Measurements from ENCODE around the gene SLC7A4. TPM values are rescaled to one million over a fixed set of nuclear protein-coding genes. Genes with fewer than 3 reads are reported as not detected.
"Not testable (repeated sequence)": the region's sequence is repeated elsewhere in the genome, so short reads cannot be mapped to it uniquely, and the experiment has no call there.

Gene SLC7A4
- total RNA-seq, 1 donor from 2014 or later, result not detected

DNA sequence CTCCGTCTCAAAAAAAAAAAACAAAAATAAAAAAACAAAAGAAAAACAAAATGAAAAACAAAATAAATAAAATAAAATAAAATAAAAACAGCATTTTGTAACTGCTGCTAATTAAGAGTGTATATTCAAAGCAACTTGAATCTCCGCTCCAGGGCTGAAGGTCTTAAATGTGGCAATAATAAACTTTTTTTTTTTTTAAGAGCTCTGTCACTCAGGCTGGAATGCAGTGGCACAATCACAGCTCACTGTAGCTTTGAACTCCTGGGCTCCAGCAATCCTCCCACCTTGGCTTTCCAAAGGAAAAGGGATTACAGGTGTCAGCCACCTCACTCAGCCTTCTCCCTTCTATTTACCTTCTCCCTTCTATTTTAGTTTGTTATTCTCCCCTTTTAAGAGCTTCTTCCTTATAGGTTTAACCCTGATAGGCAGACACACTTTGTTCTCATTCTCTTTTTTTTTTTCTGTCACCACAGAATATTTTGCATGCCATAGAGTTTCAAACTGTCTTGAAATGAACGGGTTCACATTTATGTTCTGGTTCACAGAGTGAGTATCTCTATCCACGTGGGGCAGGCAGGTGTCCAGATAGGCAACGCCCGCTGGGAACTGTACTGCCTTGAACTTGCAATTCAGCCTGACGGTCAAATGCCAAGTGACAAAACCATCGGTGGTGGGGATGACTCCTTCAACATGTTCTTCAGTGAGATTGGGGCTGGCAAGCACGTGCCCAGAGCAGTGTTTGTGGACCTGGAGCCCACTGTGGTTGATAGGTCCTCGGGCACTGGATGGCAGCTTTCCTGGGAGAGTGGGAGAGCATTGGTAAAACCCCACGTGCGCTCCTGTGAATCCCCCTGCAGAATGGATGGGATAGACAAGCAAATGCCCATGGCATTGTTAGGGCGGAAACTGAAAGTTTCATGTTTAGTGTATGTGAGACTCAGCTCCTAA is 32.8 kb upstream of the SLC7A4 start:
- no peak overlapping the region for H3K9ac ChIP-seq
- no peak overlapping the region for H3K27ac ChIP-seq
- no peak for DNase-seq (ENCODE audit: low spot score)
- Mint-ChIP-seq H3K9me3 (peaks cover 7% of the 10 kb centered on the region), H3K27ac (no peak overlapping the region), H3K36me3 (peaks cover 2% of the 10 kb centered on the region), H3K27me3 (ENCODE audit: insufficient read depth, low read depth) (peaks cover 4% of the 10 kb centered on the region), H3K4me1 (no peaks in the 10 kb centered on the region), H3K4me3 (no peak overlapping the region)
- no peak overlapping the region for H3K4me2 ChIP-seq
- H3K4me1 ChIP-seq, result no peaks in the 10 kb centered on the region
- no peaks in the 10 kb centered on the region for H4K20me1 ChIP-seq (ENCODE audit: low read depth)
- no peaks in the 10 kb centered on the region for H3F3A ChIP-seq (ENCODE audit: low read depth)
- H2AFZ ChIP-seq (replicated peaks), result no peak overlapping the region
- no peaks in the 10 kb centered on the region for H3K27me3 ChIP-seq
- H3K4me3 ChIP-seq, result no peak overlapping the region
- TF ChIP-seq EZH2 (IDR thresholded peaks at IDR 0.05), result no peak
- TF ChIP-seq, protein P1, sequence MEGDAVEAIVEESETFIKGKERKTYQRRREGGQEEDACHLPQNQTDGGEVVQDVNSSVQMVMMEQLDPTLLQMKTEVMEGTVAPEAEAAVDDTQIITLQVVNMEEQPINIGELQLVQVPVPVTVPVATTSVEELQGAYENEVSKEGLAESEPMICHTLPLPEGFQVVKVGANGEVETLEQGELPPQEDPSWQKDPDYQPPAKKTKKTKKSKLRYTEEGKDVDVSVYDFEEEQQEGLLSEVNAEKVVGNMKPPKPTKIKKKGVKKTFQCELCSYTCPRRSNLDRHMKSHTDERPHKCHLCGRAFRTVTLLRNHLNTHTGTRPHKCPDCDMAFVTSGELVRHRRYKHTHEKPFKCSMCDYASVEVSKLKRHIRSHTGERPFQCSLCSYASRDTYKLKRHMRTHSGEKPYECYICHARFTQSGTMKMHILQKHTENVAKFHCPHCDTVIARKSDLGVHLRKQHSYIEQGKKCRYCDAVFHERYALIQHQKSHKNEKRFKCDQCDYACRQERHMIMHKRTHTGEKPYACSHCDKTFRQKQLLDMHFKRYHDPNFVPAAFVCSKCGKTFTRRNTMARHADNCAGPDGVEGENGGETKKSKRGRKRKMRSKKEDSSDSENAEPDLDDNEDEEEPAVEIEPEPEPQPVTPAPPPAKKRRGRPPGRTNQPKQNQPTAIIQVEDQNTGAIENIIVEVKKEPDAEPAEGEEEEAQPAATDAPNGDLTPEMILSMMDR (IDR thresholded peaks at IDR 0.05), result no peak
- no peak for TF ChIP-seq EZH2phosphoT487 (IDR thresholded peaks at IDR 0.05)
- H3K36me3 ChIP-seq, result no peaks in the 10 kb centered on the region
- H3K79me2 ChIP-seq (ENCODE audit: low read depth), result no peaks in the 10 kb centered on the region
- no peaks in the 10 kb centered on the region for H3K9me3 ChIP-seq (ENCODE audit: low read depth)

DNA sequence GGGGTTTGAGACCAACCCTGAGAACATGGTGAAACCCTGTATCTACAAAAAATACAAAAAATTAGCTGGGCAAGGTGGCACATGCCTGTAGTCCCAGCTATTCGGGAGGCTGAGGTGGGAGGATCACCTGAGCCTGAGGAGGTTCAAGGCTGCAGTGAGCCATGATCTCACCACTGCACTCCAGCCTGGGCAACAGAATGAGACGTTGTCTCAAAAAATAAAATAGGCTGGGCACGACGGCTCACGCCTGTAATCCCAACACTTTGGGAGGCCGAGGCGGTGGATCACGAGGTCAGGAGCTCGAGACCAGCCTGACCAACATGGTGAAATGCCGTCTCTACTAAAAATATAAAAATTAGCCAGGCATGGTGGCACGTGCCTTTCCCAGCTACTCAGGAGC is 32.1 kb upstream of the SLC7A4 start:
- H3K36me3 ChIP-seq; H3K4me1 Mint-ChIP-seq; H2AFZ ChIP-seq (replicated peaks); H3F3A ChIP-seq (ENCODE audit: low read depth); H3K4me3 ChIP-seq; H3K27ac Mint-ChIP-seq; H3K9me3 ChIP-seq (ENCODE audit: low read depth); H3K9ac ChIP-seq; H3K4me1 ChIP-seq; H3K27me3 Mint-ChIP-seq (ENCODE audit: insufficient read depth, low read depth); H3K4me2 ChIP-seq; H4K20me1 ChIP-seq (ENCODE audit: low read depth); DNase-seq (ENCODE audit: low spot score); H3K36me3 Mint-ChIP-seq; H3K4me3 Mint-ChIP-seq; H3K27ac ChIP-seq; H3K9me3 Mint-ChIP-seq; H3K27me3 ChIP-seq; H3K79me2 ChIP-seq (ENCODE audit: low read depth): not testable (repeated sequence)

DNA sequence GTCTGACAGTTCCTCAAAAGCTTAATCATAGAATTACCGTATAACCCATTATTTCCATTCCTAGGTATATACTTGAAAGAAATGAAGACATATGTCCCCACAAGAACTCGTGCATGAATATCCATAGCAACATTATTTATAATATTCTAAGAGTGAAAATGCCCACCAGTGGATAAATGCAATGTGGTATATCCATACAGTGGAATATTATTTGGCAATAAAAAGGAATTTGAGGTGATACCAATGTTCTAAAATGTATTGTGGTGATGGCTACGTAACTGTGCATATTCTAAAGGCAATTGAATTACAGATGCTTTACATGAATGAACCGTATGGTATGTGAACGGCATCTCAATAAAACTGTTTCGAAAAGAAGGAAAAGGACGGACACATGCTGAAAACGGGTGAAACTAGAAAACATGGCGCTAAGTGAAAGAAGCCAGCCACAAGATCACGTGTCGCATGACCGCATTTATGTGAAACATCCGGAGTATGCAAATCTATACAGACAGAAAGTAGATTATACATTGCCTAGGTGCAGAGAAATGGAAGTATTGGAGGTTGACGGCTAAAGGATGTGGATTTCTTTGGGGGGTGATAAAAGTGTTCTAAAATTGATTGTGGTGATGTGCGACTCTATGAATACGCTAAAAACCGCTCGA is 29.4 kb upstream of the SLC7A4 start:
- H3K4me1 ChIP-seq; H3K9ac ChIP-seq; H3K9me3 Mint-ChIP-seq; H3K27me3 Mint-ChIP-seq (ENCODE audit: insufficient read depth, low read depth); H3K27ac ChIP-seq; H3K36me3 ChIP-seq; H3K36me3 Mint-ChIP-seq; H3K4me1 Mint-ChIP-seq; H3K27me3 ChIP-seq; DNase-seq (ENCODE audit: low spot score); H3K79me2 ChIP-seq (ENCODE audit: low read depth); H3K4me2 ChIP-seq; H3K27ac Mint-ChIP-seq; H4K20me1 ChIP-seq (ENCODE audit: low read depth); H3F3A ChIP-seq (ENCODE audit: low read depth); H3K4me3 Mint-ChIP-seq; H3K9me3 ChIP-seq (ENCODE audit: low read depth); H2AFZ ChIP-seq (replicated peaks); H3K4me3 ChIP-seq: not testable (repeated sequence)

DNA sequence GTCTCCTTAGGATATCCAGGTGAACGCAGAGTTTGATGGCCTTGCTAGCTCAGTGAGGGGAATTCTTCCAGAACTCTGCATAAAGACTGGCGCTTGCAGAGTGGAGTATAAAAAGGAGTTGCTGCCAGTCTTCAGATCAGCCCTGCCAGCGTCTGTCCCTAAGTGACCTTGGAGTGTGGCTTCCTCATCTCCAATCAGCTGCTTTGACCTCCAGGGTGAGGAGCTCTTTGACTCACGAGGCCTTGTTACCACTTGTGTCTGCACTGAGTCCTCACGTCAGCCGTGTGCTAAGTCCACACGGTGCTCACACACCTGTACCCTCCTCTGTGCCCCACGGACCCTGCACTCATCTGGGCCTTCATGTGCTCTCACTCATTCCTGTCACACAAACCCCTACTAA is 28.0 kb upstream of the SLC7A4 start:
- H3K4me2 ChIP-seq; H3K36me3 ChIP-seq; H3K9me3 ChIP-seq (ENCODE audit: low read depth); H3K9ac ChIP-seq; H3K4me3 ChIP-seq; H3K4me1 ChIP-seq; H3K9me3 Mint-ChIP-seq; H3K27me3 ChIP-seq; H3K4me3 Mint-ChIP-seq; H3K36me3 Mint-ChIP-seq; H3K27ac Mint-ChIP-seq; H3F3A ChIP-seq (ENCODE audit: low read depth); H4K20me1 ChIP-seq (ENCODE audit: low read depth); H2AFZ ChIP-seq (replicated peaks); H3K27ac ChIP-seq; DNase-seq (ENCODE audit: low spot score); H3K27me3 Mint-ChIP-seq (ENCODE audit: insufficient read depth, low read depth); H3K79me2 ChIP-seq (ENCODE audit: low read depth): not testable (repeated sequence)
- H3K4me1 Mint-ChIP-seq, result peaks cover 12% of the 10 kb centered on the region

All from neural progenitor cell (in vitro differentiated cells).